Endodermal cell (in vitro differentiated cells): Measurements from ENCODE around the gene ARHGEF10L. TPM values are rescaled to one million over a fixed set of nuclear protein-coding genes. Genes with fewer than 3 reads are reported as not detected.
"Not testable (repeated sequence)": the region's sequence is repeated elsewhere in the genome, so short reads cannot be mapped to it uniquely, and the experiment has no call there.

Experiments used
- DNase-seq: peaks from one replicate; pipeline ENCODE4 v3.0.0-alpha.2; 2017
- H3K27ac ChIP-seq: 2 replicates; pipeline ENCODE4 v1.5.1; 2013; ENCODE audit warnings: mild to moderate bottlenecking, low read depth, low read length, moderate library complexity
- H3K27me3 ChIP-seq: 2 replicates; pipeline ENCODE4 v1.6.1; 2013; ENCODE audit warnings: mild to moderate bottlenecking, low read length, moderate library complexity; ENCODE audit not compliant: insufficient read depth, control insufficient read depth, poor library complexity, severe bottlenecking
- H3K36me3 ChIP-seq: 2 replicates; pipeline ENCODE4 v1.7.0; 2013; ENCODE audit warnings: mild to moderate bottlenecking, low read length, moderate library complexity; ENCODE audit not compliant: control insufficient read depth, insufficient read depth
- H3K4me1 ChIP-seq: one replicate; pipeline ENCODE4 v1.7.0; 2013; ENCODE audit warnings: low read length; ENCODE audit not compliant: control insufficient read depth, insufficient read depth
- H3K4me3 ChIP-seq: 2 replicates; pipeline ENCODE4 v1.5.1; 2013; ENCODE audit warnings: mild to moderate bottlenecking, low read length, moderate library complexity
- H3K9ac ChIP-seq: 2 replicates; pipeline ENCODE4 v1.6.1; 2013; ENCODE audit warnings: mild to moderate bottlenecking, low read length, moderate library complexity; ENCODE audit not compliant: poor library complexity, severe bottlenecking; ENCODE audit errors: extremely low read depth
- H3K9me3 ChIP-seq: 2 replicates; pipeline ENCODE4 v1.6.1; 2013; ENCODE audit warnings: mild to moderate bottlenecking, low read length, moderate library complexity; ENCODE audit not compliant: control insufficient read depth
- H3K27ac Mint-ChIP-seq: 2 replicates; pipeline ENCODE4 v1.8.0; 2020; ENCODE audit warnings: mixed read lengths
- H3K27me3 Mint-ChIP-seq: 2 replicates; pipeline ENCODE4 v1.8.0; 2021; ENCODE audit warnings: mild to moderate bottlenecking, mixed read lengths; ENCODE audit not compliant: insufficient read depth
- H3K36me3 Mint-ChIP-seq: 2 replicates; pipeline ENCODE4 v1.8.0; 2020; ENCODE audit warnings: low read depth, mixed read lengths
- H3K4me1 Mint-ChIP-seq: 2 replicates; pipeline ENCODE4 v1.8.0; 2020; ENCODE audit warnings: mixed read lengths
- H3K4me3 Mint-ChIP-seq: 2 replicates; pipeline ENCODE4 v1.8.0; 2020; ENCODE audit warnings: mild to moderate bottlenecking, moderate library complexity, mixed read lengths
- H3K9me3 Mint-ChIP-seq: 2 replicates; pipeline ENCODE4 v1.8.0; 2020; ENCODE audit warnings: mild to moderate bottlenecking, mixed read lengths
- CTCF ChIP-seq: fragments of 200-600 bp; sonication (generic); conservative IDR thresholded peaks from 2 replicates; pipeline ENCODE4 v1.5.0; 2021; ENCODE audit warnings: antibody characterized with exemption, mild to moderate bottlenecking
- WGBS, 2 experiments: methylation state at CpG; one replicate each; pipeline versions ENCODE4 v1.1.5 to v1.1.7; 2013; ENCODE audit warnings: missing lambda C conversion rate in 2 of 2, mixed read lengths in 1 of 2; ENCODE audit not compliant: insufficient coverage in 1 of 2, insufficient read length in 1 of 2; 5-methylcytosine and 5-hydroxymethylcytosine counted together
- long read RNA-seq, 4 experiments: library from polyadenylated mRNA in 2 of 4; library from RNA in 1 of 4; library from capped mRNA in 1 of 4; stranded (forward) in 3 of 4; unstranded in 1 of 4; transcript quantifications; one replicate each; pipeline ENCODE4 v2.0.0, GENCODE V29; 2020 to 2021; ENCODE audit warnings: inconsistent platforms in 1 of 4
- polyA plus RNA-seq, 2 experiments: library from polyadenylated mRNA; stranded (reverse); fragments of 50-300 nt; gene quantifications; one replicate each; pipeline ENCODE4 v1.2.3, GENCODE V29; 2013
- total RNA-seq, 2 donors: library from RNA; stranded (reverse); fragmentation: NEBNext Ultra II Directional in 1 of 2; extraction: Animal tissue kit (Norgen Biotek cat#: 25700) in 1 of 2; gene quantifications; 2 replicates in 1 of 2; 3 replicates in 1 of 2; pipeline ENCODE4 v1.2.1, GENCODE V29; 2021

The ARHGEF10L gene
- total RNA-seq = 10 to 100 TPM in 1 of 2 donors, 1 to 10 TPM in 1; 5.2 to 10.5 TPM
- 27.7 TPM for polyA plus RNA-seq (2013, experiment 1 of 2)
- 26.5 TPM for polyA plus RNA-seq (2013, experiment 2 of 2)
- long read RNA-seq, experiment 1, partial matches to known transcripts = 0 of 2 reads
- long read RNA-seq, experiment 1, other reads (novel, unspliced or antisense) = 2 of 2 reads
- long read RNA-seq, experiment 2, partial matches to known transcripts = 2 of 6 reads
- long read RNA-seq, experiment 2, other reads (novel, unspliced or antisense) = 4 of 6 reads
- long read RNA-seq, experiment 3, partial matches to known transcripts = 20 of 33 reads
- long read RNA-seq, experiment 3, other reads (novel, unspliced or antisense) = 13 of 33 reads
- long read RNA-seq, experiment 4 = 0 reads

DNA sequence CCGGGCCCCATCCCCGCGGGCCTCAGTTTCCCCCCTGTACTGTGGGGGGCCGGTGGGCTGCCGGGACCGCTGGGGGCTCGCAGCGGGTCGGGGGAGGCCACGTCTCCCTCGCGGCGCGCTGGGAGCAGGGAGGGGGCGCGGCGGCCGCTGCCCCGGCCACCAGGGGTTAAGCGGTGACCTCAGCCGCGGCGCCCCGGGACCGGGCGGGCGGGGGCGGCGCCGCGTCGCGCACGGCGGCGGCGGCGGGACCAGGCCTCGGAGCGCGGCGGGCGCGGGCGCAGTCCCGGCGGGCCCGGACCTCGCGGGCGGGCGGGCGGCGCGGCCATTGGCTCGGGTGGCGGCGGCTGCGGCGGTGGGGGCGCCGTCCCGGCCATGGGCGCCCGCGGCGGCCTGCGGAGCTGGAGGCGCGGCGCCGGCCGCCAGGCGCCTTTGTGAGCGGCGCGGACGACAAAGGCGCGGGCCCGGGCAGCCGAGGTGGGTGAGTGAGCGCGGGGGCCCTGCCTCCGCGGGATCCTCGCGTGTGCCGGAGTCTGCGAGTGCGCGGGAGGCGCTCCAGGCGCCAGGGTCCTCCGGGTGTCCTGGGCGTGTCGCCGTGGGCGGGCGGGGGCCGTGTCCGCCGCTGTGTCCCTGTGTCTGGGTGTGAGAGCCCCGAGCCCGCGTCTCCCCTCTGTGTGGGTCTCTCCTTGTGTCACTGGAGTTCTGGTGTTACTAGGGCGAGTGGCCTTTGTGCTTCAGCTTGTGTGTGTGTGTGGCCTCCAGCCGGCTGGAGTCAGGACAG lies at the start of gene ARHGEF10L:
ARHGEF10L (plus strand) TSS at position 222 of the 778 bp plus-strand sequence. CDS start 40,898 bp downstream, outside the sequence.
- peaks cover 2% of the 10 kb centered on the region for H3K36me3 Mint-ChIP-seq
- peaks cover 70% of the 10 kb centered on the region for H3K27me3 ChIP-seq
- H3K9me3 Mint-ChIP-seq = peaks cover 3% of the 10 kb centered on the region
- peaks cover 10% of the 10 kb centered on the region for H3K4me1 Mint-ChIP-seq
- peak within 1 kb of the TSS; percentile 83 for H3K27ac Mint-ChIP-seq
- H3K9me3 ChIP-seq = no peaks in the 10 kb centered on the region
- H3K4me3 Mint-ChIP-seq = peak within 1 kb of the TSS; percentile 67
- 0% methylated on average over 9 to 108 of the region's 108 CpGs for WGBS, 2 experiments
- no peak for DNase-seq
- peaks cover 3% of the 10 kb centered on the region for H3K4me1 ChIP-seq
- no peaks in the 10 kb centered on the region for H3K36me3 ChIP-seq
- TF ChIP-seq CTCF = no peak
- peak within 1 kb of the TSS; percentile 79 for H3K4me3 ChIP-seq
- peak within 1 kb of the TSS; percentile 96 for H3K27ac ChIP-seq
- H3K9ac ChIP-seq = peak within 1 kb of the TSS; percentile 63
- peaks cover 81% of the 10 kb centered on the region for H3K27me3 Mint-ChIP-seq

DNA sequence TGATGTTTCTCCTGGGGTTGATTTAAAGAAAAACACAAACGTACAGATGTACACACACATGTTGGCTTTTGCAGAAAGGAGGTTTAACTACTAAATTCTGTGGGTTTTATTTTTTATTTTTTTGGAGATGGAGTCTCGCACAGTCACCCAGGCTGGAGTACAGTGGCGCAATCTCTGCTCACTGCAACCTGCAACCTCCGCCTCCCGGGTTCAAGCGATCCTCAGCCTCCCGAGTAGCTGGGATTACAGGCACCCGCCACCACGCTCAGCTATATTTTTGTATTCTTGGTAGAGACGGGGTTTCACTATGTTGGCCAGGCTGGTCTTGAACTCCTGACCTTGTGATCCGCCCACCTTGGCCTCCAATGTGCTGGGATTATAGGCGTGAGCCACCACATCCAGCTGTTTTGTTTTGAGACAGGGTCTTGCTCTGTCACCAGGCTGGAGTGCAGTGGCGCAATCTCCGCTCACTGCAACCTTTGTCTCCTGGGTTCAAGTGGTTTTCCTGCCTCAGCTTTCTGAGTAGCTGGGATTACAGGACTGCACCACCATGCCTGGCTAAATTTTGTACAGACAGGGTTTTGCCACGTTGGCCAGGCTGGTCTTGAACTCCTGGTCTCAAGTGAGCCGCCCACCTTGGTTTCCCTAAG lies 49.6 kb upstream of the ARHGEF10L start:
- WGBS, 2 experiments = 92 to 94% methylated on average over 15 to 16 of the region's 16 CpGs
- not testable (repeated sequence) for H3K4me3 Mint-ChIP-seq, H3K9ac ChIP-seq, H3K36me3 ChIP-seq, H3K36me3 Mint-ChIP-seq, H3K4me1 Mint-ChIP-seq, H3K27me3 Mint-ChIP-seq, H3K27me3 ChIP-seq, H3K27ac ChIP-seq, H3K4me3 ChIP-seq, H3K9me3 ChIP-seq, H3K27ac Mint-ChIP-seq, H3K4me1 ChIP-seq, DNase-seq, H3K9me3 Mint-ChIP-seq

- not testable (repeated sequence) for H3K36me3 ChIP-seq, H3K9me3 ChIP-seq, DNase-seq, H3K4me3 ChIP-seq, H3K4me3 Mint-ChIP-seq, H3K27me3 ChIP-seq, H3K27me3 Mint-ChIP-seq, H3K36me3 Mint-ChIP-seq, H3K9ac ChIP-seq, H3K9me3 Mint-ChIP-seq, H3K27ac Mint-ChIP-seq, H3K4me1 Mint-ChIP-seq, H3K27ac ChIP-seq, H3K4me1 ChIP-seq
- WGBS, 2 experiments = 89 to 95% methylated on average over 4 to 6 of the region's 6 CpGs
Observed at GRCh38 chr1:17490667-17491066, 48.8 kb upstream of the ARHGEF10L start.
